Measurements from ENCODE around the gene ANKS3.

GRCh38 chr16:4771646-4772045 is 37.6 kb upstream of the ANKS3 start:
- TF ChIP-seq, protein P1, sequence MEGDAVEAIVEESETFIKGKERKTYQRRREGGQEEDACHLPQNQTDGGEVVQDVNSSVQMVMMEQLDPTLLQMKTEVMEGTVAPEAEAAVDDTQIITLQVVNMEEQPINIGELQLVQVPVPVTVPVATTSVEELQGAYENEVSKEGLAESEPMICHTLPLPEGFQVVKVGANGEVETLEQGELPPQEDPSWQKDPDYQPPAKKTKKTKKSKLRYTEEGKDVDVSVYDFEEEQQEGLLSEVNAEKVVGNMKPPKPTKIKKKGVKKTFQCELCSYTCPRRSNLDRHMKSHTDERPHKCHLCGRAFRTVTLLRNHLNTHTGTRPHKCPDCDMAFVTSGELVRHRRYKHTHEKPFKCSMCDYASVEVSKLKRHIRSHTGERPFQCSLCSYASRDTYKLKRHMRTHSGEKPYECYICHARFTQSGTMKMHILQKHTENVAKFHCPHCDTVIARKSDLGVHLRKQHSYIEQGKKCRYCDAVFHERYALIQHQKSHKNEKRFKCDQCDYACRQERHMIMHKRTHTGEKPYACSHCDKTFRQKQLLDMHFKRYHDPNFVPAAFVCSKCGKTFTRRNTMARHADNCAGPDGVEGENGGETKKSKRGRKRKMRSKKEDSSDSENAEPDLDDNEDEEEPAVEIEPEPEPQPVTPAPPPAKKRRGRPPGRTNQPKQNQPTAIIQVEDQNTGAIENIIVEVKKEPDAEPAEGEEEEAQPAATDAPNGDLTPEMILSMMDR (IDR thresholded peaks at IDR 0.05; ENCODE audit: control extremely low read depth in 1 of 3, insufficient read depth in 1 of 3, low read depth in 1 of 3, low read length in 3 of 3) = no peak
- no peak for TF ChIP-seq FOSL1 (IDR thresholded peaks at IDR 0.05; ENCODE audit: insufficient read depth, low read depth, low read length)
- no peak for TF ChIP-seq POLR2A (IDR thresholded peaks at IDR 0.05; ENCODE audit: control extremely low read depth in 1 of 2, low read depth in 2 of 2, low read length in 2 of 2)
- no peak for TF ChIP-seq RNF2 (IDR thresholded peaks at IDR 0.05; ENCODE audit: borderline replicate concordance, low read depth, low read length, missing control alignments, poor library complexity, severe bottlenecking)
- no peak for TF ChIP-seq POLR2AphosphoS5 (IDR thresholded peaks at IDR 0.05; ENCODE audit: low read depth, low read length)
- TF ChIP-seq CBX8 (IDR thresholded peaks at IDR 0.05; ENCODE audit: borderline replicate concordance, low read depth, low read length) = no peak
- TF ChIP-seq EZH2 (IDR thresholded peaks at IDR 0.05; ENCODE audit: low read depth, low read length, severe bottlenecking) = no peak

Measured in H1 (cell line).